ENCODE results near the gene RIPOR3. TPM values are rescaled to one million over a fixed set of nuclear protein-coding genes. Genes with fewer than 3 reads are reported as not detected.

The RIPOR3 gene
- total RNA-seq, 1 donor from 2014 or later: 0.31 TPM

DNA sequence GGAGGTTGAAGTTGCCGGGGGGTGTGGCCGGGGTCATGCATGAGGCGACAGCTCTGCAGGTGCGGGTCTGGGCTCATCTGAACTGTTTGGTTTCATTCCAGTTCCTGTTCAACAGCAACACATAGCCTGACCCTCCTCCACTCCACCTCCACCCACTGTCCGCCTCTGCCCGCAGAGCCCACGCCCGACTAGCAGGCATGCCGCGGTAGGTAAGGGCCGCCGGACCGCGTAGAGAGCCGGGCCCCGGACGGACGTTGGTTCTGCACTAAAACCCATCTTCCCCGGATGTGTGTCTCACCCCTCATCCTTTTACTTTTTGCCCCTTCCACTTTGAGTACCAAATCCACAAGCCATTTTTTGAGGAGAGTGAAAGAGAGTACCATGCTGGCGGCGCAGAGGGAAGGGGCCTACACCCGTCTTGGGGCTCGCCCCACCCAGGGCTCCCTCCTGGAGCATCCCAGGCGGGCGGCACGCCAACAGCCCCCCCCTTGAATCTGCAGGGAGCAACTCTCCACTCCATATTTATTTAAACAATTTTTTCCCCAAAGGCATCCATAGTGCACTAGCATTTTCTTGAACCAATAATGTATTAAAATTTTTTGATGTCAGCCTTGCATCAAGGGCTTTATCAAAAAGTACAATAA lies 108.6 kb downstream of the RIPOR3 start:
- no peaks in the 10 kb centered on the region for H3K4me1 Mint-ChIP-seq (ENCODE audit: low read depth)
- no peak overlapping the region for H3K4me3 Mint-ChIP-seq (ENCODE audit: low read depth)
- no peak overlapping the region for H3K27ac Mint-ChIP-seq
- H3K9me3 Mint-ChIP-seq (ENCODE audit: low read depth): no peaks in the 10 kb centered on the region
- TF ChIP-seq, protein P1, sequence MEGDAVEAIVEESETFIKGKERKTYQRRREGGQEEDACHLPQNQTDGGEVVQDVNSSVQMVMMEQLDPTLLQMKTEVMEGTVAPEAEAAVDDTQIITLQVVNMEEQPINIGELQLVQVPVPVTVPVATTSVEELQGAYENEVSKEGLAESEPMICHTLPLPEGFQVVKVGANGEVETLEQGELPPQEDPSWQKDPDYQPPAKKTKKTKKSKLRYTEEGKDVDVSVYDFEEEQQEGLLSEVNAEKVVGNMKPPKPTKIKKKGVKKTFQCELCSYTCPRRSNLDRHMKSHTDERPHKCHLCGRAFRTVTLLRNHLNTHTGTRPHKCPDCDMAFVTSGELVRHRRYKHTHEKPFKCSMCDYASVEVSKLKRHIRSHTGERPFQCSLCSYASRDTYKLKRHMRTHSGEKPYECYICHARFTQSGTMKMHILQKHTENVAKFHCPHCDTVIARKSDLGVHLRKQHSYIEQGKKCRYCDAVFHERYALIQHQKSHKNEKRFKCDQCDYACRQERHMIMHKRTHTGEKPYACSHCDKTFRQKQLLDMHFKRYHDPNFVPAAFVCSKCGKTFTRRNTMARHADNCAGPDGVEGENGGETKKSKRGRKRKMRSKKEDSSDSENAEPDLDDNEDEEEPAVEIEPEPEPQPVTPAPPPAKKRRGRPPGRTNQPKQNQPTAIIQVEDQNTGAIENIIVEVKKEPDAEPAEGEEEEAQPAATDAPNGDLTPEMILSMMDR (IDR thresholded peaks at IDR 0.05; ENCODE audit: unreplicated experiment): no peak
- H3K36me3 Mint-ChIP-seq (ENCODE audit: insufficient read depth): peaks cover 22% of the 10 kb centered on the region
- no peak for DNase-seq (ENCODE audit: low spot score, unreplicated experiment)
- no peaks in the 10 kb centered on the region for H3K27me3 Mint-ChIP-seq

DNA sequence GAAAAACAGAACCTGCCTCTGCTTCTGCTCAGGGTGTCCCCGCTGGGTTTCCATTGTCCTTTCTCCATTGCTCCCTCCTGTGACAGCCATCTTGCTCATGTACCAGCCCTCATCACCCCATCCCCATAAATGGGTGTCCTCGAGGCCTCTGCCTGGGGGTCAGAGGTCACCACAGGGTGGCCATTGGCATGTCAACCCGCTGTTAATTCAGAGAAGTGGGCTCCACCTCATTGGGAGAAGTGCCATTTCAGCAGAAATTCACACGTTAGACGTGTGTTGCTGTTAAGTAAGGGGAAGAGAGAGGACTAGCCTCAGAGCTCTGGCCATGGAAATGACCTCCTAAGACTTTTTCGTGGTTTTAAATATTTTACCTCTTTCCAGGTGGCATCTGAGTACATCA lies 109.2 kb downstream of the RIPOR3 start:
- no peaks in the 10 kb centered on the region for H3K9me3 Mint-ChIP-seq (ENCODE audit: low read depth)
- H3K27me3 Mint-ChIP-seq: no peaks in the 10 kb centered on the region
- no peak for DNase-seq (ENCODE audit: low spot score, unreplicated experiment)
- TF ChIP-seq, protein P1 (IDR thresholded peaks at IDR 0.05; ENCODE audit: unreplicated experiment): no peak
- no peaks in the 10 kb centered on the region for H3K4me1 Mint-ChIP-seq (ENCODE audit: low read depth)
- peaks cover 22% of the 10 kb centered on the region for H3K36me3 Mint-ChIP-seq (ENCODE audit: insufficient read depth)
- H3K27ac Mint-ChIP-seq: no peak overlapping the region
- H3K4me3 Mint-ChIP-seq (ENCODE audit: low read depth): no peak overlapping the region

GRCh38 chr20:50580842-50581544 lies 110.3 kb downstream of the RIPOR3 start:
- Mint-ChIP-seq H3K4me1 (ENCODE audit: low read depth) (no peaks in the 10 kb centered on the region), H3K27ac (no peak overlapping the region), H3K27me3 (no peaks in the 10 kb centered on the region), H3K36me3 (ENCODE audit: insufficient read depth) (peaks cover 22% of the 10 kb centered on the region), H3K4me3 (ENCODE audit: low read depth) (no peak overlapping the region), H3K9me3 (ENCODE audit: low read depth) (no peaks in the 10 kb centered on the region)
- TF ChIP-seq, protein P1 (IDR thresholded peaks at IDR 0.05; ENCODE audit: unreplicated experiment): no peak
- no peak for DNase-seq (ENCODE audit: low spot score, unreplicated experiment)

- H3K36me3 Mint-ChIP-seq (ENCODE audit: insufficient read depth): peaks cover 20% of the 10 kb centered on the region
- DNase-seq (ENCODE audit: low spot score, unreplicated experiment): peak; percentile 55
- no peaks in the 10 kb centered on the region for H3K4me1 Mint-ChIP-seq (ENCODE audit: low read depth)
Measured at GRCh38 chr20:50580016-50580747, 111.2 kb downstream of the RIPOR3 start.

GRCh38 chr20:50579511-50579910 lies 111.8 kb downstream of the RIPOR3 start:
- TF ChIP-seq, protein P1 (IDR thresholded peaks at IDR 0.05; ENCODE audit: unreplicated experiment): no peak
- no peaks in the 10 kb centered on the region for H3K4me1 Mint-ChIP-seq (ENCODE audit: low read depth)
- DNase-seq (ENCODE audit: low spot score, unreplicated experiment): no peak
- no peak overlapping the region for H3K4me3 Mint-ChIP-seq (ENCODE audit: low read depth)
- H3K27ac Mint-ChIP-seq: peak overlapping the region; percentile 59
- H3K9me3 Mint-ChIP-seq (ENCODE audit: low read depth): no peaks in the 10 kb centered on the region
- peaks cover 23% of the 10 kb centered on the region for H3K36me3 Mint-ChIP-seq (ENCODE audit: insufficient read depth)
- H3K27me3 Mint-ChIP-seq: no peaks in the 10 kb centered on the region

More at GRCh38 chr20:50580016-50580747, 111.2 kb downstream of the RIPOR3 start:
- no peaks in the 10 kb centered on the region for H3K27me3 Mint-ChIP-seq
- H3K27ac Mint-ChIP-seq: no peak overlapping the region
- H3K9me3 Mint-ChIP-seq (ENCODE audit: low read depth): no peaks in the 10 kb centered on the region
- TF ChIP-seq, protein P1 (IDR thresholded peaks at IDR 0.05; ENCODE audit: unreplicated experiment): peak; percentile 75
- H3K4me3 Mint-ChIP-seq (ENCODE audit: low read depth): no peak overlapping the region

All from progenitor cell of endocrine pancreas (in vitro differentiated cells).